ENCODE results near the gene POU6F2.

POU6F2 gene

DNA sequence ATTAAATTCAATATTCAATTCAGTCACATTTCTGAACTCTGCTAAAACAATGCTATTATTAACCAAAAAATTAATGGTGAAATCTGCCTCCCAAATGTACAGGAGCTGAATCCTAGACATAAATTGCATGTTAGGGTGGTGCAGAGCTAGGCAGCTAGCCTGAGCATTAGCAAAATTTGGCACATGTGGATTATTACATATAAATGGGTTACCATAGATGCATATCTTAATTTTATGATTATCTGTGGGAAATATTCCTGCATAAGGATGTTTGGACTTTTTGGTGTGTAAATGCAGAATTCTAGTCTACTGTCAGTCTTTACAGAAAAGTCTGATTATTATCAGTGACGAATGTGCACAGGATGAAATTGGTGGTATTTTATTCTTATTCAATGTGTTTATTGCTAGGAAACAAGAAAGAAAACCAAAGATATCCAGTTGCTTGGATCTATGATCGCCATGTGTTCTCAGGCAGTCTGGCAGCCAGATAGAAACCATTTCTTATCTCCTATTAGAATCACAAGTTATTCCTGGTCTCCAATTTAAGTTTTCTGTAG is 150.7 kb downstream of the POU6F2 start:
- DNase-seq (ENCODE audit: low spot score): no peak

- DNase-seq (ENCODE audit: low spot score): no peak
These were observed 152.6 kb downstream of the POU6F2 start for GRCh38 chr7:39130274-39130673.

GRCh38 chr7:39130857-39131526 is 153.3 kb downstream of the POU6F2 start:
- DNase-seq (ENCODE audit: low spot score): no peak

GRCh38 chr7:39132306-39132705 is 154.6 kb downstream of the POU6F2 start:
- no peak for DNase-seq (ENCODE audit: low spot score)

DNA sequence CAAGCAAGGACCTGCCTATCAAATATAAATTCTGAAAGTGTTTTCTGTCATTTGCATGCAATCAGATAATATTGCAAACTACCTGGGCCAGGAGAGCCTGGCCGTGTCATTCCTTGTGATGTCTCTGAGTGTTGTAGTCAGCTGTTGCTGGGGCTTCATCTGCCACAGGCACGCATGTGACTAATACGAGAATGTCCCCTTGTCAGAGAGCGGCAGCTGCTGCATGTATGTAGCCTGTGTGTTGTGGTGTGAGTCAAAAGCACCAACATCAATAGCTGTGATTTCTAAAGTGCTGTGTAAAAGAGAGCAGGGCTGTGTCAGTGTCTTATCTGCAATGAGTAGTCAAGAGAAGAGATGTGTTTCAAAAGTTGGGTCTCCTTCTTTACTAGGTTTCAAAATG is 155.4 kb downstream of the POU6F2 start:
- no peak for DNase-seq (ENCODE audit: low spot score)

- DNase-seq (ENCODE audit: low spot score): no peak
These were observed 159.8 kb downstream of the POU6F2 start for GRCh38 chr7:39137480-39137879.

DNA sequence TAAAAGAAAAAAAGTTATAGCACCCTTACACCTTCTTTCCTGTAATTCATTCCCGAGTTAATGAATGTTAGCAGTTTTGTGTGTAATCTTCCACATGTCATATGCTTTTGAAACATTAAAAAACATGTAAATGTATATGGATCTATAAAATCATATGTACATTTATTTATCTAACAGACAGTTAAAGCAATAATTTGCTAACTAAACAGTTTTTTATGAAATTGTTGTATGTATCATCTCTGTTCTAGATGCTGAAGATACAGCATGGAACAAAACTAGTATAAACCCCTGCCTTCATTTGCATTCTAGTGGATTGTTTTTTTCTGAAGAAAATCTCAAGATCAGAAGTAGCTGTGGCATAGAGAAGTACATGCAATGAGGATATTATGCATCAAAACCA is 165.0 kb downstream of the POU6F2 start:
- DNase-seq (ENCODE audit: low spot score): no peak

DNA sequence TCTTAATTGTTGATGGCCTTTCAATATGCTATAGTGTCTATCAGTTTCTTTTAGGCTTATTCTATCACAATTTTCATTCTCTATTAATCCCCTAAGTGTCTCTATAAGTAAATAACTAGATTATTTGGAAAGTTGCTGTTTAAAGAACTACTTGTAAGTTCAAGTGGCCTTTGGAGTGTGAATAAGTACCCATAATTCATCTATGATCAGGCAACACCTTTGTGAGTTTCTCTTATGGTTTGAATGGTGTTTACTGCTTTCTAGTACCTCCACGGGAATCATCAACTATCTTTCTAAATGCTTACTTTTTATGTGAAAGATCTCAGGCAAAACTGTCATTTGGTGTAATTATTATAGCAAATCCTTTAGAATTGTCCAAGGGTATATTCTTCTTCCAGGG is 166.7 kb downstream of the POU6F2 start:
- DNase-seq (ENCODE audit: low spot score): no peak

GRCh38 chr7:39145283-39145682 is 167.6 kb downstream of the POU6F2 start:
- no peak for DNase-seq (ENCODE audit: low spot score)

- DNase-seq (ENCODE audit: low spot score): no peak
These were observed 168.2 kb downstream of the POU6F2 start for GRCh38 chr7:39145935-39146334.

GRCh38 chr7:39152701-39153100 is 175.0 kb downstream of the POU6F2 start:
- no peak for DNase-seq (ENCODE audit: low spot score)

DNA sequence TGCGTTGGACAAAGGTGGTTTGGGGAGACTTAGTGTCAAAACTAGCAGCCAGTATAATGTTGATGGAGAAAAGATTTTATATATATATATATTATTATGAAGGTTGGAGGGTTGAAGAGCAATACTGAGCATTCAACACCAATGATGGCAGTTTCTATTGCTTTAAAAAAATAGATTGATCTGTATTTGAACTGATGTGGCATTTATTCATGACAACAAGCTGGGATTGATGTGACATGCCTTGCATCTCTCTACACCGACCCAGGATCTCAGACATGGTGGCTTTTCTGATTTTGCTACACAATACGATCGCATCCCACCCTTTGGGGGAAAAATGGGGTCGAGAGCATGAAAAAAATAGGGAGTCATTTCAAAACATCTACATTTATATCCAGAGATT is 175.4 kb downstream of the POU6F2 start:
- no peak for DNase-seq (ENCODE audit: low spot score)

- DNase-seq (ENCODE audit: low spot score): no peak
These were observed 175.9 kb downstream of the POU6F2 start for GRCh38 chr7:39153647-39154046.

DNA sequence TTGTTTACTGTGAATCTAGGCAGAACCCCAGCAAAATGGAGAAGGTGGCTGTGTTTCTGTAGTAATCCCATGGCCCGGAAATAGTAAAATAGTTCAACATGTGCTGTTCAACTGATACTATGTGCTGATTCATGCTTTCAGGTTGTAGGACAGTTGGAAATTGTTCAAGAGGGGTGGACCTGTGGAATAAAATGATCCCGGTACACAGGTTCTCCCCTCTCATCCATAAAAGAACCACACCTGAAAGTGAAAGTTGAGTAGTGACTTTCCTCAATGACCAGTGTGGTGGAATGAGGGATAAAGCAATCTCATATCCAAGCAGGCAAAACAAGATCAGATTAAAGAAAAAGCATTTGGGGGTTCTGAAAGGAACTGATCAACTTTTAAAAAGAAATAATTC is 177.1 kb downstream of the POU6F2 start:
- DNase-seq (ENCODE audit: low spot score): no peak

GRCh38 chr7:39158367-39158766 is 180.7 kb downstream of the POU6F2 start:
- DNase-seq (ENCODE audit: low spot score): no peak

GRCh38 chr7:39161903-39162302 is 184.2 kb downstream of the POU6F2 start:
- no peak for DNase-seq (ENCODE audit: low spot score)

DNA sequence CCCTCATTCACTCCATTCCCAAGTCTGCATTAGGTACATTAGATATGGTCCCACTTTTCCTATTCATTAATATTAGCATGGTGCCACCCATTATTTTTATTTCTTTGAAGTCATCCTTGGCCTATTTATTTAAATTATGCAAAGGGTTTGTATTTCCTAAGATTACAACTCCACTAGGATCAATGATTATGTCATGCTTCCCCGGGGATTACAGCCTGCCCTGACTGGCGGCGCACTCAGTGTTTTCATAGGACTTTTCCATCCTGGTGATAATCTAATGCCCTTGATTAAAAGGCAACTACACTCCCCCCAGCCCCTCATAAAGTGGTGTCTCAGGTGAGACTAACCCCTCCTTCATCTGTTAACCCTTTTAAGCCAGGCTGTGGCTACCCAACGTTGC is 187.2 kb downstream of the POU6F2 start:
- no peak for DNase-seq (ENCODE audit: low spot score)

GRCh38 chr7:39168403-39169098 is 190.8 kb downstream of the POU6F2 start:
- no peak for DNase-seq (ENCODE audit: low spot score)

- DNase-seq (ENCODE audit: low spot score): no peak
These were observed 194.4 kb downstream of the POU6F2 start for GRCh38 chr7:39172137-39172536.

DNA sequence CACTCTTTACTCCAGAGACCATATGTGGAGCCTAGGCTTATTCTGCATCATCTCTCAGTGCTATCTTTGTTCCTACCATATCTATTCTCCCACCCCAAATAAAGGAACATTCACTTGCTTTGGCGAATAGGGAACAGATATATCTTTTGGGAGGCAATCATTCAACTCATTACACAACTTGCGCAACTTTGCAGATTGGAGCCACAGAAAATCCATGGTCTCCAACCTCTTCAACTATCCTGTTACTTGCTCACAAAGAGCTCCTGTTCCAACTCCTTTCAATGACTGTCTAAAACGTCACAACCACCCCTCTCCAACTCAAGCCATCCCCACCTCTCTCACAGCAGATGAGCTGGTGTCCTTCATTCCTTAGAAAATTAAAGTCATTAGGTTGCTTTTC is 203.7 kb downstream of the POU6F2 start:
- DNase-seq (ENCODE audit: low spot score): no peak

GRCh38 chr7:39183796-39184195 is 206.1 kb downstream of the POU6F2 start:
- DNase-seq (ENCODE audit: low spot score): no peak

GRCh38 chr7:39184391-39184790 is 206.7 kb downstream of the POU6F2 start:
- DNase-seq (ENCODE audit: low spot score): no peak

- no peak for DNase-seq (ENCODE audit: low spot score)
These were observed 208.4 kb downstream of the POU6F2 start for GRCh38 chr7:39186131-39186530.

DNA sequence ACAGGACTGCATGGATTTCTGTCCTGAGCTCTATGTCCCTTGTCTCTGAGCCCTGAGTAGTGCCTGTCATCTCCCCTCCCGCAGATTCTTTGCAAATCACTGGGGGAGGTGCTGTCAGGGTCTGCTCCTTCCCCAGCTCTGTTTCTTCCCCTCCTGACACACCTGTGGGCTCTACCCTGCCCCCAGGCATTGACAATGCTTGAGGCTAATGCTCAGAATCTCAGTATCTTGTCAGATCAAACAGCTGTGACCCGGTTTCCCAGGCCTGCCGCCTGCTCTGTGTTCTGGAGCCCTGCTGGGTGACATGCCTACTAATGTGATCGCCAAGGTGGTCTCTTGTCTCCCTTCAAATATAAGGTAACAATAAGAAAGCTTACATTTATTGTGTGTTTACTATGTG is 209.0 kb downstream of the POU6F2 start:
- DNase-seq (ENCODE audit: low spot score): no peak
